Lower leg skin (tissue), 4 donors: ENCODE results near the gene LCE1A. TPM values are rescaled to one million over a fixed set of nuclear protein-coding genes. Genes with fewer than 3 reads are reported as not detected.

Experiments used
- DNase-seq, 2 donors: peaks; one replicate each; pipeline ENCODE4 v3.0.0-alpha.2; 2019; ENCODE audit warnings: low spot score in 2 of 2
- H3K4me3 ChIP-seq: fragments of 200-600 bp; sonication (generic); 2 replicates; pipeline ENCODE4 v1.5.1; 2017; ENCODE audit warnings: mild to moderate bottlenecking, low read depth; ENCODE audit not compliant: poor library complexity, severe bottlenecking
- CTCF ChIP-seq, 3 donors: fragments of 450-650 bp; IDR thresholded peaks; one replicate each; pipeline ENCODE4 v1.5.1; 2016; ENCODE audit warnings: antibody characterized with exemption in 3 of 3, mild to moderate bottlenecking in 3 of 3, moderate library complexity in 2 of 3
- POLR2A ChIP-seq, 2 donors: fragments of 450-650 bp; IDR thresholded peaks; one replicate each; pipeline ENCODE4 v1.6.1; 2016 to 2017; ENCODE audit warnings: antibody characterized with exemption in 2 of 2, mild to moderate bottlenecking in 1 of 2, moderate library complexity in 1 of 2
- WGBS, 2 donors: methylation state at CpG; one replicate each; pipeline ENCODE4 v1.1.5; 2018; 5-methylcytosine and 5-hydroxymethylcytosine counted together
- intact Hi-C: fragments of 100-400 bp; cut with DNase I; formaldehyde crosslinking; loops from one replicate; pipeline ENCODE4 v1.15.0; 2023; ENCODE audit warnings: low total_unique reads
- total RNA-seq, 4 donors: library from RNA; depleted of rRNA; stranded (reverse); fragments of >200 nt; gene quantifications; one replicate each; pipeline ENCODE4 v1.1.0, GENCODE V29; 2016

LCE1A gene
- 100 to 1,000 TPM; 612 to 936 (median 792) TPM for total RNA-seq

DNA sequence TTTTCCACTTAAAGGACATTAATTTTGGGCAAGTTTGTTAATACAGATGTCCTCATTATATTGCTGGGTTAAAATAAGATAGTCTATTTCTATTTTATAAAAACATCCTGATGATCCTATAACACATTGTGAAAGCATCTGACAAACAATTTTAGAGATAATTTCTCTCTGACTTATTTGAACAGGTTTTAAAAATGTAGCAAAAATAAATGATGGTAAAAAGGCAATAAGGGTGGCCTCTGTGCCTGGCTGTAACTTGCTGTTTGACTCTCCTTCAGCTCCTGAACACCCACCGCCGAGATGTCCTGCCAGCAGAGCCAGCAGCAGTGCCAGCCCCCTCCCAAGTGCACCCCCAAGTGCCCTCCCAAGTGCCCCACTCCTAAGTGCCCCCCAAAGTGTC, at the start of gene LCE1A:
TSS of gene LCE1A (plus strand) at position 301 of the 400 bp plus-strand sequence. CDS start at position 301, 0 bp downstream.
- intact Hi-C loops: no loop called here
- 78 to 87% methylated on average over 2 of the region's 2 CpGs for WGBS, 2 donors
- no peak for DNase-seq
- TF ChIP-seq CTCF (IDR thresholded peaks at IDR 0.05): no peak
- TF ChIP-seq POLR2A (IDR thresholded peaks at IDR 0.05): no peak
- no peak within 1 kb of the TSS for H3K4me3 ChIP-seq

DNA sequence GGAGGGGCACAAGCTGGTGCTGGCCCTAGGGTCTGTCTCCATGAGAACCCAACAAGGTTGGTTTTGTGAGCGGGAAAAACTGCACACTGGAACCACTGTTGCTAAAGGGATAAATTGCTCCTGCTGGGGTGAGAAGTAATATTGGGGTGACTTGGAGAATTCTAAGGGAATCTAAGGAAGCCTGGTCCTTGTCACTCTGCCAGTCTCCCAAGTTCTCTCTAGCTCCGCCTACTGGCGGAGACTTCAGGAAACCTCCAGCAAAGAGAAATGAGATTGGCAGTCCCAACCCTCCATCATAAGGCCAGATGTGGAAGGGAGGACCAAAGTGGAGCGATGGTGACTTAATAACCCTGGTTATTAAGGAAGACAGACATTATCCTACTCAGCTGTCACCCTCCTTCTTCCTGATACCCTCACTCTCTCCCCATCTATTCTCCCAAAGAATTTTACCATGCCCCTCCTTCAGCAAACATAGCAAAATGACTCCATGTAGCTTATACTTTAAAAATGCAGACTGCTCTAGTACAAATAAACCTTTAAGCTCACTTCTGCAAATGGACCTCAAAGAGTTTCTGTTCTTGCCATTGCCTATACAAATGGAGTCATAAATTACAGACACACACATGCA, 49.6 kb upstream of the LCE1A start:
- WGBS, 2 donors: 63 to 66% methylated on average over 4 of the region's 4 CpGs
- no peak overlapping the region for H3K4me3 ChIP-seq
- intact Hi-C loops: no loop called here
- no peak for DNase-seq
- no peak for TF ChIP-seq CTCF (IDR thresholded peaks at IDR 0.05)
- no peak for TF ChIP-seq POLR2A (IDR thresholded peaks at IDR 0.05)

- H3K4me3 ChIP-seq: no peak overlapping the region
- TF ChIP-seq CTCF (IDR thresholded peaks at IDR 0.05): no peak
- no peak for DNase-seq
- intact Hi-C loops: no loop called here
- 66 to 79% methylated on average over 2 of the region's 2 CpGs for WGBS, 2 donors
Observed at GRCh38 chr1:152783095-152783494, 44.2 kb upstream of the LCE1A start.

DNA sequence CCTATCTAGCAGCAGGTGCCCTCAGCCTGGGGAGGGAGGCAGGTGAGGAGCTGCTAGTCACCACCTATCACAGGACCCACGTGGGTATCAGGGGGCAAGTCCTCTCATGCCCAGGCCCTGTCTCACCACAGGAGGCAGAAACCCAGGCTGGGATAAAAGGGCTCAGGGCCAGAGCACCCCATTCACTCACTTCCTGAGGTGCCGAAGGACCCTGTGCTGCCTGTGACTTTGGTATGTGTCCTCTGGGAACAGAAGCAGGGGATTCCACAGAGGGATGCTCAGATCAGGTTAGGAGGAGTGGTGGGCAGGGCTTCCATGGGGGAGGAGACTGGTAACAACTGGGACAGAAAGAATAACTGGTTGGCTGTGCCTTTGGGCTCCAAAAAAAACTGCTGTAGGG, 41.2 kb upstream of the LCE1A start, which contains the start of gene LCE1E:
TSS of gene LCE1E (plus strand) at position 181 of the 400 bp plus-strand sequence. CDS start 1,043 bp downstream, outside the sequence.
- WGBS, 2 donors: 17 to 25% methylated on average over 2 of the region's 2 CpGs
- H3K4me3 ChIP-seq: no peak within 1 kb of the TSS
- intact Hi-C loops: no loop called here
- DNase-seq: no peak
- TF ChIP-seq CTCF (IDR thresholded peaks at IDR 0.05) (no peak), POLR2A (IDR thresholded peaks at IDR 0.05) (no peak)

GRCh38 chr1:152795686-152796085, 31.6 kb upstream of the LCE1A start:
- TF ChIP-seq CTCF (IDR thresholded peaks at IDR 0.05) (no peak), POLR2A (IDR thresholded peaks at IDR 0.05) (no peak)
- no peak for DNase-seq
- no peak overlapping the region for H3K4me3 ChIP-seq
- WGBS, 2 donors: 65 to 69% methylated on average over 4 of the region's 4 CpGs
- intact Hi-C loops: no loop called here

GRCh38 chr1:152796421-152796820, 30.9 kb upstream of the LCE1A start, which contains the start of gene LCE1D:
Gene LCE1D, plus strand, starts transcription at chr1:152796721. Its CDS starts 1,074 bp downstream, at chr1:152797795.
- WGBS, 2 donors: 33 to 35% methylated on average over 3 of the region's 3 CpGs
- intact Hi-C loops: no loop called here

More at GRCh38 chr1:152796421-152796820, 30.9 kb upstream of the LCE1A start, which contains the start of gene LCE1D:
- no peak within 1 kb of the TSS for H3K4me3 ChIP-seq
- DNase-seq: no peak
- TF ChIP-seq CTCF (IDR thresholded peaks at IDR 0.05): no peak
- TF ChIP-seq POLR2A (IDR thresholded peaks at IDR 0.05): no peak
